Left ventricle myocardium inferior (tissue), 1 donor: ENCODE results near the gene RCBTB2. TPM values are rescaled to one million over a fixed set of nuclear protein-coding genes. Genes with fewer than 3 reads are reported as not detected.

Source experiments
- DNase-seq: peaks from one replicate; pipeline ENCODE4 v3.0.0-alpha.2; 2020
- H3K27ac ChIP-seq: fragments of 200-600 bp; replicated peaks from 2 replicates; pipeline ENCODE4 v1.8.0; 2021
- H3K27me3 ChIP-seq: fragments of 200-600 bp; 2 replicates; pipeline ENCODE4 v1.8.0; 2021; ENCODE audit warnings: low read depth
- H3K36me3 ChIP-seq: fragments of 200-600 bp; 2 replicates; pipeline ENCODE4 v1.8.0; 2021
- H3K4me1 ChIP-seq: fragments of 200-600 bp; 2 replicates; pipeline ENCODE4 v1.8.0; 2021
- H3K4me3 ChIP-seq: fragments of 200-600 bp; 2 replicates; pipeline ENCODE4 v1.8.0; 2021; ENCODE audit warnings: mild to moderate bottlenecking, moderate library complexity
- H3K9me3 ChIP-seq: fragments of 200-600 bp; replicated peaks from 2 replicates; pipeline ENCODE4 v1.8.0; 2021
- CTCF ChIP-seq: fragments of 200-600 bp; IDR thresholded peaks from 2 replicates; pipeline ENCODE4 v1.8.0; 2021; ENCODE audit warnings: antibody characterized with exemption, mild to moderate bottlenecking, borderline replicate concordance
- intact Hi-C: fragments of 100-400 bp; cut with micrococcal nuclease; formaldehyde crosslinking; loops from one replicate; pipeline ENCODE4 v1.11.0; 2022
- total RNA-seq: library from RNA; stranded (reverse); fragmentation: NEBNext Ultra II Directional; extraction: Animal tissue kit (Norgen Biotek cat#: 25700); gene quantifications from one replicate; pipeline ENCODE4 v1.2.1, GENCODE V29; 2021
- donor health status: DM: no; HTN: yes; CAD: no; lungs with severe emphysema.

The RCBTB2 gene
- total RNA-seq, 1 donor from 2014 or later, result 14.8 TPM

- TF ChIP-seq CTCF, result no peak
- peak overlapping the region; percentile 83 for H3K27ac ChIP-seq
- intact Hi-C loops, result loop anchor here (10.0 kb wide), 2 partner anchors 69 to 169 kb away; no protein-coding TSS in a partner anchor
- H3K4me3 ChIP-seq, result no peak overlapping the region
- no peaks in the 10 kb centered on the region for H3K27me3 ChIP-seq
- H3K4me1 ChIP-seq, result peaks cover 61% of the 10 kb centered on the region
- H3K36me3 ChIP-seq, result no peaks in the 10 kb centered on the region
- H3K9me3 ChIP-seq, result no peaks in the 10 kb centered on the region
- no peak for DNase-seq
Measured at GRCh38 chr13:48573213-48574007, 40.5 kb upstream of the RCBTB2 start.

- Histone ChIP-seq H3K27ac (peak overlapping the region; percentile 83), H3K4me1 (peaks cover 75% of the 10 kb centered on the region), H3K36me3 (no peaks in the 10 kb centered on the region), H3K9me3 (no peaks in the 10 kb centered on the region), H3K27me3 (no peaks in the 10 kb centered on the region), H3K4me3 (peak overlapping the region; percentile 48)
- intact Hi-C loops, result loop anchor here (10.0 kb wide), 2 partner anchors 67 to 167 kb away; no protein-coding TSS in a partner anchor
- DNase-seq, result no peak
- no peak for TF ChIP-seq CTCF
Measured at GRCh38 chr13:48571126-48571913, 38.4 kb upstream of the RCBTB2 start.

- no peak for TF ChIP-seq CTCF
- no peak overlapping the region for H3K4me3 ChIP-seq
- peaks cover 75% of the 10 kb centered on the region for H3K4me1 ChIP-seq
- peak overlapping the region; percentile 83 for H3K27ac ChIP-seq
- intact Hi-C loops, result loop anchor here (10.0 kb wide), 2 partner anchors 66 to 166 kb away; no protein-coding TSS in a partner anchor
- H3K36me3 ChIP-seq, result no peaks in the 10 kb centered on the region
- H3K9me3 ChIP-seq, result no peaks in the 10 kb centered on the region
- DNase-seq, result no peak
- H3K27me3 ChIP-seq, result no peaks in the 10 kb centered on the region
Measured at GRCh38 chr13:48570216-48570828, 37.4 kb upstream of the RCBTB2 start.

- Histone ChIP-seq H3K4me3 (no peak overlapping the region), H3K27me3 (no peaks in the 10 kb centered on the region), H3K27ac (peak overlapping the region; percentile 83), H3K36me3 (no peaks in the 10 kb centered on the region), H3K9me3 (no peaks in the 10 kb centered on the region), H3K4me1 (peaks cover 73% of the 10 kb centered on the region)
- TF ChIP-seq CTCF, result no peak
- no peak for DNase-seq
- intact Hi-C loops, result no loop called here
Measured at GRCh38 chr13:48569104-48569666, 36.3 kb upstream of the RCBTB2 start.
